ENCODE results near the gene GAS5.

GAS5 gene

DNA sequence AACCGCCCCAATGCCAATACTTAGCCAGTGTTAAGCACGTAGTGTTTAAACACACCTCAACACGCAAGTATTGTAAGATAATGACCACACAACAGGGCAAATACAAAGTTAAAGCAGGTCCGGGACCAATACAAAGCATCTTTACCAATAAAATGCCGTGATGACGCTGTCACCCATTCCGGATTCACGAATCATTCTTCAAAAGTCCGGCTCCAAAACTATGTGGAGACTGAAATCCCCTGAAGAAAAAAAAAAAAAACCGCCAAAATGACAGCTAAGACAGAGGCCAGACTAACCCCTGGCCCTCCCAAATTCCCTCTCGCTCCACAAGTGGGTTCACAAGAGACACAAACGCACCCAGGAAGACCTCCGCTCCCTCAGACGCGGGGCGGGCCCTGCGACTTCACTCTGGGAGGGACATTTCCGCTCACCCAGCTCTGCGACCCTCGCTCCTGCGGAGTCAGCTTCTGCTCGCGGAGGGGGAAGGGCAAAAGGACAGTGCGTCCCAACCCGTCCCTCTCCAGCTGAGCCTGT lies 43.9 kb downstream of the GAS5 start:
- DNase-seq = no peak

- DNase-seq = no peak
Observed at GRCh38 chr1:173821680-173822079, 46.1 kb downstream of the GAS5 start.

- no peak for DNase-seq
Observed at GRCh38 chr1:173818459-173818858, 49.3 kb downstream of the GAS5 start.

All from T-helper 9 cell (primary cell).